ENCODE results near the gene PNLIPRP2.

DNA sequence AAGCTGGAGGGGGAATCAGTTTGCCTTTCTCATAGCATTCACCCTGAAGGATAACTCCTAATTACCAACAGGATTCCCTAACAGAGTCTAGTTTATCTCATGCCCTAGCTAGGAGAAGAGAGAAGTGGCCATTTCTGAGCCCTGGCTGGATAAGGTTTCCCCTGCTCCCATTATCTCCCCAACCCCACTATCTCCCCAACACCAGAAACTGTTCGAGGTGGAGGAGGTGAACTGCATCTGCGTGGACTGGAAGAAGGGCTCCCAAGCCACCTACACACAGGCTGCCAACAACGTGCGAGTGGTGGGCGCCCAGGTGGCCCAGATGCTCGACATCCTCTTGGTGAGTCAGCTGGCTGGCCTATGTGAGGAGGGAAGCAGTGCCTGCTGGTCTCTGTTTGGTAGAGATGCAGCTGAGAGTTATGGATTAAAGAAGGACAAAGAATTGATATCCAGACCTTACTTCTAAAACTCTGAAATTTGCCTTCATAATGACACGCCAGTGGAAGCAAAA is 26.2 kb upstream of the PNLIPRP2 start:
- TF ChIP-seq, protein P1, sequence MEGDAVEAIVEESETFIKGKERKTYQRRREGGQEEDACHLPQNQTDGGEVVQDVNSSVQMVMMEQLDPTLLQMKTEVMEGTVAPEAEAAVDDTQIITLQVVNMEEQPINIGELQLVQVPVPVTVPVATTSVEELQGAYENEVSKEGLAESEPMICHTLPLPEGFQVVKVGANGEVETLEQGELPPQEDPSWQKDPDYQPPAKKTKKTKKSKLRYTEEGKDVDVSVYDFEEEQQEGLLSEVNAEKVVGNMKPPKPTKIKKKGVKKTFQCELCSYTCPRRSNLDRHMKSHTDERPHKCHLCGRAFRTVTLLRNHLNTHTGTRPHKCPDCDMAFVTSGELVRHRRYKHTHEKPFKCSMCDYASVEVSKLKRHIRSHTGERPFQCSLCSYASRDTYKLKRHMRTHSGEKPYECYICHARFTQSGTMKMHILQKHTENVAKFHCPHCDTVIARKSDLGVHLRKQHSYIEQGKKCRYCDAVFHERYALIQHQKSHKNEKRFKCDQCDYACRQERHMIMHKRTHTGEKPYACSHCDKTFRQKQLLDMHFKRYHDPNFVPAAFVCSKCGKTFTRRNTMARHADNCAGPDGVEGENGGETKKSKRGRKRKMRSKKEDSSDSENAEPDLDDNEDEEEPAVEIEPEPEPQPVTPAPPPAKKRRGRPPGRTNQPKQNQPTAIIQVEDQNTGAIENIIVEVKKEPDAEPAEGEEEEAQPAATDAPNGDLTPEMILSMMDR (IDR thresholded peaks at IDR 0.05; ENCODE audit: insufficient read depth, low read length, poor library complexity, severe bottlenecking), result no peak
- no peak for TF ChIP-seq EZH2phosphoT487 (conservative IDR thresholded peaks at IDR 0.05; ENCODE audit: low read length)
